A549 (cell line): ENCODE data around the gene SLCO4A1.

ENCODE experiments used
- CEBPB ChIP-seq, 2 experiments: fragments of >200 bp in 1 of 2; sonication (Bioruptor Twin) in 1 of 2; formaldehyde crosslinking in 1 of 2; IDR thresholded peaks; 2 replicates each; pipeline ENCODE4 v1.6.1; 2012 to 2016
- NFE2L2 ChIP-seq: fragments of 150-350 bp; conservative IDR thresholded peaks from 2 replicates; pipeline ENCODE4 v1.6.1; 2014; ENCODE audit warnings: low read length
- POLR2A ChIP-seq: IDR thresholded peaks from 2 replicates; pipeline ENCODE4 v1.6.1; 2012; ENCODE audit warnings: mild to moderate bottlenecking, low read length
- RAD21 ChIP-seq, 2 experiments: fragments of >200 bp in 1 of 2; sonication (Bioruptor Twin) in 1 of 2; formaldehyde crosslinking in 1 of 2; IDR thresholded peaks in 1 of 2; conservative IDR thresholded peaks in 1 of 2; 2 replicates in 1 of 2; 3 replicates in 1 of 2; pipeline ENCODE4 v1.6.1; 2012 to 2018; ENCODE audit warnings: inconsistent platforms in 1 of 2
- ZFP36 ChIP-seq: fragments of 450-650 bp; IDR thresholded peaks from 2 replicates; pipeline ENCODE4 v1.6.1; 2014; ENCODE audit warnings: borderline replicate concordance; ENCODE audit not compliant: partially characterized antibody
- TF ChIP-seq, protein P1 (sequence below): fragments of >200 bp; sonication (Bioruptor Twin); formaldehyde crosslinking; IDR thresholded peaks from 3 replicates; pipeline ENCODE4 v1.5.1; 2016

GRCh38 chr20:62715201-62715600, 72.9 kb downstream of the SLCO4A1 start:
- TF ChIP-seq, protein P1, sequence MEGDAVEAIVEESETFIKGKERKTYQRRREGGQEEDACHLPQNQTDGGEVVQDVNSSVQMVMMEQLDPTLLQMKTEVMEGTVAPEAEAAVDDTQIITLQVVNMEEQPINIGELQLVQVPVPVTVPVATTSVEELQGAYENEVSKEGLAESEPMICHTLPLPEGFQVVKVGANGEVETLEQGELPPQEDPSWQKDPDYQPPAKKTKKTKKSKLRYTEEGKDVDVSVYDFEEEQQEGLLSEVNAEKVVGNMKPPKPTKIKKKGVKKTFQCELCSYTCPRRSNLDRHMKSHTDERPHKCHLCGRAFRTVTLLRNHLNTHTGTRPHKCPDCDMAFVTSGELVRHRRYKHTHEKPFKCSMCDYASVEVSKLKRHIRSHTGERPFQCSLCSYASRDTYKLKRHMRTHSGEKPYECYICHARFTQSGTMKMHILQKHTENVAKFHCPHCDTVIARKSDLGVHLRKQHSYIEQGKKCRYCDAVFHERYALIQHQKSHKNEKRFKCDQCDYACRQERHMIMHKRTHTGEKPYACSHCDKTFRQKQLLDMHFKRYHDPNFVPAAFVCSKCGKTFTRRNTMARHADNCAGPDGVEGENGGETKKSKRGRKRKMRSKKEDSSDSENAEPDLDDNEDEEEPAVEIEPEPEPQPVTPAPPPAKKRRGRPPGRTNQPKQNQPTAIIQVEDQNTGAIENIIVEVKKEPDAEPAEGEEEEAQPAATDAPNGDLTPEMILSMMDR: no peak
- TF ChIP-seq RAD21 (conservative IDR thresholded peaks at IDR 0.05 in 1 of 2, IDR thresholded peaks at IDR 0.05 in 1 of 2) (no peak), CEBPB (IDR thresholded peaks at IDR 0.05) (no peak), ZFP36 (no peak), POLR2A (no peak), NFE2L2 (no peak)
